SU-DHL-6 (cell line): ENCODE measurements around the gene AMH.

Source experiments
- H2AFZ ChIP-seq: fragments of 200-600 bp; sonication (generic); 2 replicates; pipeline ENCODE4 v1.6.1; 2014; ENCODE audit warnings: low read depth, mild to moderate bottlenecking, moderate library complexity, mixed read lengths, antibody characterized with exemption, low read length; ENCODE audit not compliant: severe bottlenecking
- H3F3A ChIP-seq: fragments of 200-600 bp; shearing (Covaris generic); 2 replicates; pipeline ENCODE4 v1.6.0; 2016; ENCODE audit warnings: antibody characterized with exemption, mild to moderate bottlenecking; ENCODE audit not compliant: insufficient read depth
- H3K27ac ChIP-seq: fragments of 200-600 bp; sonication (generic); 2 replicates; pipeline ENCODE4 v1.5.1; 2016; ENCODE audit warnings: low read depth, mild to moderate bottlenecking, low read length, moderate library complexity, mixed read lengths
- H3K27me3 ChIP-seq: fragments of 200-600 bp; sonication (generic), shearing (Covaris generic); 2 replicates; pipeline ENCODE4 v1.6.0; 2014; ENCODE audit warnings: mild to moderate bottlenecking, low read length
- H3K36me3 ChIP-seq: fragments of 200-600 bp; sonication (generic); 2 replicates; pipeline ENCODE4 v1.6.1; 2014; ENCODE audit warnings: mild to moderate bottlenecking, low read length, mixed read lengths
- H3K4me2 ChIP-seq: fragments of 300-600, 200-600 bp; shearing (Covaris generic), sonication (generic); 2 replicates; pipeline ENCODE4 v1.6.0; 2014; ENCODE audit warnings: low read length, low read depth, mild to moderate bottlenecking; ENCODE audit not compliant: poor library complexity, severe bottlenecking
- H3K4me3 ChIP-seq: fragments of 200-600 bp; sonication (generic); 2 replicates; pipeline ENCODE4 v1.5.1; 2014; ENCODE audit warnings: antibody characterized with exemption, low read length, mild to moderate bottlenecking, mixed read lengths; ENCODE audit not compliant: insufficient read depth, poor library complexity, severe bottlenecking
- H3K79me2 ChIP-seq: fragments of 200-600 bp; sonication (generic); 2 replicates; pipeline ENCODE4 v1.6.1; 2014; ENCODE audit warnings: mild to moderate bottlenecking, low read length, moderate library complexity; ENCODE audit not compliant: insufficient read depth
- H3K9ac ChIP-seq: fragments of 200-600 bp; sonication (generic); 2 replicates; pipeline ENCODE4 v1.7.0; 2014; ENCODE audit warnings: mild to moderate bottlenecking, low read length
- H3K9me2 ChIP-seq: fragments of 200-600 bp; sonication (generic); replicated peaks from 2 replicates; pipeline ENCODE4 v1.6.1; 2014; ENCODE audit warnings: low read length; ENCODE audit not compliant: insufficient read depth
- H3K9me3 ChIP-seq: fragments of 200-600 bp; sonication (generic); 2 replicates; pipeline ENCODE4 v1.6.1; 2014; ENCODE audit warnings: low read length, mixed read lengths; ENCODE audit not compliant: insufficient read depth
- H4K20me1 ChIP-seq: fragments of 200-600 bp; sonication (generic); 2 replicates; pipeline ENCODE4 v1.6.1; 2014; ENCODE audit warnings: low read depth, mild to moderate bottlenecking, antibody characterized with exemption, low read length, moderate library complexity, mixed read lengths
- EZH2phosphoT487 ChIP-seq: fragments of 200-600 bp; sonication (generic), shearing (Covaris generic); conservative IDR thresholded peaks from 2 replicates; pipeline ENCODE4 v1.6.1; 2018; ENCODE audit warnings: mild to moderate bottlenecking, antibody characterized with exemption, low read length, moderate library complexity, mixed read lengths
- TF ChIP-seq, protein P1 (sequence below): fragments of 200-600 bp; sonication (generic); IDR thresholded peaks from one replicate; pipeline ENCODE4 v1.5.1; 2017; ENCODE audit warnings: antibody characterized with exemption, mild to moderate bottlenecking, low read length, moderate library complexity; ENCODE audit not compliant: insufficient read depth, poor library complexity, severe bottlenecking

The AMH gene

GRCh38 chr19:2240881-2241760 is 8.0 kb upstream of the AMH start:
- Histone ChIP-seq H3K9me2 (no peaks in the 10 kb centered on the region), H3F3A (no peaks in the 10 kb centered on the region), H3K27me3 (no peaks in the 10 kb centered on the region), H3K4me2 (no peak overlapping the region), H3K9ac (no peak overlapping the region), H3K79me2 (peaks cover 70% of the 10 kb centered on the region), H3K9me3 (no peaks in the 10 kb centered on the region), H3K36me3 (no peaks in the 10 kb centered on the region), H4K20me1 (peaks cover 8% of the 10 kb centered on the region; the same call in 1 of the 2 replicates), H3K27ac (no peak overlapping the region), H3K4me3 (no peak overlapping the region), H2AFZ (no peak overlapping the region)
- TF ChIP-seq, protein P1, sequence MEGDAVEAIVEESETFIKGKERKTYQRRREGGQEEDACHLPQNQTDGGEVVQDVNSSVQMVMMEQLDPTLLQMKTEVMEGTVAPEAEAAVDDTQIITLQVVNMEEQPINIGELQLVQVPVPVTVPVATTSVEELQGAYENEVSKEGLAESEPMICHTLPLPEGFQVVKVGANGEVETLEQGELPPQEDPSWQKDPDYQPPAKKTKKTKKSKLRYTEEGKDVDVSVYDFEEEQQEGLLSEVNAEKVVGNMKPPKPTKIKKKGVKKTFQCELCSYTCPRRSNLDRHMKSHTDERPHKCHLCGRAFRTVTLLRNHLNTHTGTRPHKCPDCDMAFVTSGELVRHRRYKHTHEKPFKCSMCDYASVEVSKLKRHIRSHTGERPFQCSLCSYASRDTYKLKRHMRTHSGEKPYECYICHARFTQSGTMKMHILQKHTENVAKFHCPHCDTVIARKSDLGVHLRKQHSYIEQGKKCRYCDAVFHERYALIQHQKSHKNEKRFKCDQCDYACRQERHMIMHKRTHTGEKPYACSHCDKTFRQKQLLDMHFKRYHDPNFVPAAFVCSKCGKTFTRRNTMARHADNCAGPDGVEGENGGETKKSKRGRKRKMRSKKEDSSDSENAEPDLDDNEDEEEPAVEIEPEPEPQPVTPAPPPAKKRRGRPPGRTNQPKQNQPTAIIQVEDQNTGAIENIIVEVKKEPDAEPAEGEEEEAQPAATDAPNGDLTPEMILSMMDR, result no peak
- TF ChIP-seq EZH2phosphoT487, result no peak

- H3K36me3 ChIP-seq, result no peaks in the 10 kb centered on the region
- no peak overlapping the region for H3K4me2 ChIP-seq
- H3K27ac ChIP-seq, result no peak overlapping the region
- H3K9me3 ChIP-seq, result no peaks in the 10 kb centered on the region
- no peaks in the 10 kb centered on the region for H3F3A ChIP-seq
- peaks cover 8% of the 10 kb centered on the region; the same call in 1 of the 2 replicates for H4K20me1 ChIP-seq
- TF ChIP-seq, protein P1, result no peak
- no peak for TF ChIP-seq EZH2phosphoT487
- no peak overlapping the region for H3K4me3 ChIP-seq
- no peaks in the 10 kb centered on the region for H3K27me3 ChIP-seq
- no peak overlapping the region for H2AFZ ChIP-seq
- H3K79me2 ChIP-seq, result peaks cover 66% of the 10 kb centered on the region
- H3K9ac ChIP-seq, result no peak overlapping the region
- no peaks in the 10 kb centered on the region for H3K9me2 ChIP-seq
Measured at GRCh38 chr19:2242092-2242537, 7.0 kb upstream of the AMH start.

DNA sequence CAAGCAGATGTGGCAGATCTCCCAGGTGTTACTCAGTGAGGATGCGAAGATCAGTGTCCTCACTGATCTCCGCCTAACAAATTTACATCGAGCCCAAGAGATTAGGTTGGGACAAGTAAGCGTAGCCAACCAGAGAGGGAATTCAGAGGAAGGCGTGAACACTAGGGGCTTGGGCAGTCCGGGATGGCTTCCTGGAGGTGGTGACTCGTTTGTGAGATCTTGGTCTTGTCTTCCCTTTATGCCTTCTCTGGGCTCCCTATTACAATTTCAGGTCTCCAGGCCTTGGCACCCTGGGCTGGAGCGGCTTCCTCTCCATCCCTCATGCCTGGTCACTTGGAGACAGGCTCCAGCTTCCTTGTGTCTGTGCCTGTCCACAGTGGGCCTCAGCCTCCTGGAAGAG is 6.3 kb upstream of the AMH start:
- peaks cover 8% of the 10 kb centered on the region; the same call in 1 of the 2 replicates for H4K20me1 ChIP-seq
- no peak overlapping the region for H3K9ac ChIP-seq
- H3K4me2 ChIP-seq, result no peak overlapping the region
- no peaks in the 10 kb centered on the region for H3K9me3 ChIP-seq
- TF ChIP-seq, protein P1, result no peak
- TF ChIP-seq EZH2phosphoT487, result no peak
- H3K36me3 ChIP-seq, result no peaks in the 10 kb centered on the region
- H3F3A ChIP-seq, result no peaks in the 10 kb centered on the region
- H3K4me3 ChIP-seq, result no peak overlapping the region
- H2AFZ ChIP-seq, result no peak overlapping the region
- H3K79me2 ChIP-seq, result peaks cover 59% of the 10 kb centered on the region
- no peaks in the 10 kb centered on the region for H3K27me3 ChIP-seq
- no peaks in the 10 kb centered on the region for H3K9me2 ChIP-seq
- H3K27ac ChIP-seq, result no peak overlapping the region
